ENCODE results near the gene RMP24.
A peak's percentile ranks its signal among the peaks of the same experiment; 100 is the strongest.

Gene RMP24

GRCh38 chr18:35972197-35973000 lies at the start of gene RMP24:
TSS of gene RMP24 (plus strand) at chr18:35972679.
- Histone ChIP-seq H3K27me3 (ENCODE audit: control insufficient read depth in 5 of 5, insufficient read depth in 4 of 5, low read length in 5 of 5) (peaks cover 0 to 2% (median 0%) of the 10 kb centered on the region in 5 donors), H3K4me1 (ENCODE audit: control insufficient read depth in 5 of 5, insufficient read depth in 5 of 5, low read length in 5 of 5) (peaks cover 2 to 23% (median 21%) of the 10 kb centered on the region in 5 donors), H3K9ac (ENCODE audit: low read length in 5 of 5) (peak within 1 kb of the TSS; percentile 90 to 97 (median 95)), H3K9me3 (ENCODE audit: control insufficient read depth in 5 of 5, low read length in 5 of 5) (no peaks in the 10 kb centered on the region), H3K4me3 (ENCODE audit: low read depth in 1 of 5, low read length in 5 of 5) (peak within 1 kb of the TSS; percentile 85 to 99 (median 98)), H3K36me3 (ENCODE audit: control insufficient read depth in 5 of 5, insufficient read depth in 5 of 5, low read length in 5 of 5) (peaks cover 13 to 23% (median 16%) of the 10 kb centered on the region in 5 donors), H3K27ac (ENCODE audit: low read depth, low read length) (peak within 1 kb of the TSS; percentile 80)

- H3K4me3 ChIP-seq (ENCODE audit: low read depth in 1 of 5, low read length in 5 of 5), result no peak overlapping the region
- no peak overlapping the region for H3K27ac ChIP-seq (ENCODE audit: low read depth, low read length)
Observed at GRCh38 chr18:35923939-35924684, 48.4 kb upstream of the RMP24 start.

GRCh38 chr18:35926884-35927283 lies 45.6 kb upstream of the RMP24 start:
- Histone ChIP-seq H3K9ac (ENCODE audit: low read length in 5 of 5) (no peak overlapping the region), H3K36me3 (ENCODE audit: control insufficient read depth in 5 of 5, insufficient read depth in 5 of 5, low read length in 5 of 5) (no peaks in the 10 kb centered on the region)

More at GRCh38 chr18:35923939-35924684, 48.4 kb upstream of the RMP24 start:
- Histone ChIP-seq H3K9me3 (ENCODE audit: control insufficient read depth in 5 of 5, low read length in 5 of 5) (no peaks in the 10 kb centered on the region), H3K9ac (ENCODE audit: low read length in 5 of 5) (no peak overlapping the region), H3K36me3 (ENCODE audit: control insufficient read depth in 5 of 5, insufficient read depth in 5 of 5, low read length in 5 of 5) (no peaks in the 10 kb centered on the region), H3K4me1 (ENCODE audit: control insufficient read depth in 5 of 5, insufficient read depth in 5 of 5, low read length in 5 of 5) (no peaks in the 10 kb centered on the region), H3K27me3 (ENCODE audit: control insufficient read depth in 5 of 5, insufficient read depth in 4 of 5, low read length in 5 of 5) (peaks cover 0 to 7% (median 0%) of the 10 kb centered on the region in 5 donors)

GRCh38 chr18:35927430-35927829 lies 45.0 kb upstream of the RMP24 start:
- Histone ChIP-seq H3K27me3 (ENCODE audit: control insufficient read depth in 5 of 5, insufficient read depth in 4 of 5, low read length in 5 of 5) (peaks cover 0 to 5% (median 0%) of the 10 kb centered on the region in 5 donors), H3K27ac (ENCODE audit: low read depth, low read length) (no peak overlapping the region), H3K36me3 (ENCODE audit: control insufficient read depth in 5 of 5, insufficient read depth in 5 of 5, low read length in 5 of 5) (no peaks in the 10 kb centered on the region), H3K9me3 (ENCODE audit: control insufficient read depth in 5 of 5, low read length in 5 of 5) (peaks cover 0 to 13% (median 4%) of the 10 kb centered on the region in 5 donors), H3K4me3 (ENCODE audit: low read depth in 1 of 5, low read length in 5 of 5) (no peak overlapping the region), H3K9ac (ENCODE audit: low read length in 5 of 5) (no peak overlapping the region), H3K4me1 (ENCODE audit: control insufficient read depth in 5 of 5, insufficient read depth in 5 of 5, low read length in 5 of 5) (no peaks in the 10 kb centered on the region)

More at GRCh38 chr18:35926884-35927283, 45.6 kb upstream of the RMP24 start:
- peaks cover 0 to 13% (median 4%) of the 10 kb centered on the region in 5 donors for H3K9me3 ChIP-seq (ENCODE audit: control insufficient read depth in 5 of 5, low read length in 5 of 5)
- no peak overlapping the region for H3K4me3 ChIP-seq (ENCODE audit: low read depth in 1 of 5, low read length in 5 of 5)
- H3K27ac ChIP-seq (ENCODE audit: low read depth, low read length), result no peak overlapping the region
- H3K27me3 ChIP-seq (ENCODE audit: control insufficient read depth in 5 of 5, insufficient read depth in 4 of 5, low read length in 5 of 5), result peaks cover 0 to 5% (median 0%) of the 10 kb centered on the region in 5 donors
- no peaks in the 10 kb centered on the region for H3K4me1 ChIP-seq (ENCODE audit: control insufficient read depth in 5 of 5, insufficient read depth in 5 of 5, low read length in 5 of 5)

GRCh38 chr18:35933982-35934381 lies 38.5 kb upstream of the RMP24 start:
- no peak overlapping the region for H3K9ac ChIP-seq (ENCODE audit: low read length in 5 of 5)
- no peaks in the 10 kb centered on the region for H3K36me3 ChIP-seq (ENCODE audit: control insufficient read depth in 5 of 5, insufficient read depth in 5 of 5, low read length in 5 of 5)

GRCh38 chr18:35934891-35935290 lies 37.6 kb upstream of the RMP24 start:
- peaks cover 0 to 8% (median 4%) of the 10 kb centered on the region in 5 donors for H3K9me3 ChIP-seq (ENCODE audit: control insufficient read depth in 5 of 5, low read length in 5 of 5)
- H3K36me3 ChIP-seq (ENCODE audit: control insufficient read depth in 5 of 5, insufficient read depth in 5 of 5, low read length in 5 of 5), result no peaks in the 10 kb centered on the region
- no peak overlapping the region for H3K4me3 ChIP-seq (ENCODE audit: low read depth in 1 of 5, low read length in 5 of 5)
- no peak overlapping the region for H3K9ac ChIP-seq (ENCODE audit: low read length in 5 of 5)
- no peak overlapping the region for H3K27ac ChIP-seq (ENCODE audit: low read depth, low read length)
- H3K4me1 ChIP-seq (ENCODE audit: control insufficient read depth in 5 of 5, insufficient read depth in 5 of 5, low read length in 5 of 5), result no peaks in the 10 kb centered on the region
- H3K27me3 ChIP-seq (ENCODE audit: control insufficient read depth in 5 of 5, insufficient read depth in 4 of 5, low read length in 5 of 5), result peaks cover 0 to 2% (median 0%) of the 10 kb centered on the region in 5 donors

More at GRCh38 chr18:35933982-35934381, 38.5 kb upstream of the RMP24 start:
- Histone ChIP-seq H3K27me3 (ENCODE audit: control insufficient read depth in 5 of 5, insufficient read depth in 4 of 5, low read length in 5 of 5) (no peaks in the 10 kb centered on the region), H3K4me3 (ENCODE audit: low read depth in 1 of 5, low read length in 5 of 5) (no peak overlapping the region), H3K4me1 (ENCODE audit: control insufficient read depth in 5 of 5, insufficient read depth in 5 of 5, low read length in 5 of 5) (no peaks in the 10 kb centered on the region), H3K9me3 (ENCODE audit: control insufficient read depth in 5 of 5, low read length in 5 of 5) (peaks cover 0 to 13% (median 4%) of the 10 kb centered on the region in 5 donors), H3K27ac (ENCODE audit: low read depth, low read length) (no peak overlapping the region)

- Histone ChIP-seq H3K36me3 (ENCODE audit: control insufficient read depth in 5 of 5, insufficient read depth in 5 of 5, low read length in 5 of 5) (no peaks in the 10 kb centered on the region), H3K9ac (ENCODE audit: low read length in 5 of 5) (no peak overlapping the region), H3K9me3 (ENCODE audit: control insufficient read depth in 5 of 5, low read length in 5 of 5) (no peaks in the 10 kb centered on the region), H3K27me3 (ENCODE audit: control insufficient read depth in 5 of 5, insufficient read depth in 4 of 5, low read length in 5 of 5) (peaks cover 0 to 2% (median 0%) of the 10 kb centered on the region in 5 donors), H3K4me3 (ENCODE audit: low read depth in 1 of 5, low read length in 5 of 5) (no peak overlapping the region), H3K27ac (ENCODE audit: low read depth, low read length) (no peak overlapping the region), H3K4me1 (ENCODE audit: control insufficient read depth in 5 of 5, insufficient read depth in 5 of 5, low read length in 5 of 5) (no peaks in the 10 kb centered on the region)
Observed at GRCh38 chr18:35935805-35936204, 36.7 kb upstream of the RMP24 start.

GRCh38 chr18:35936951-35937350 lies 35.5 kb upstream of the RMP24 start:
- Histone ChIP-seq H3K9me3 (ENCODE audit: control insufficient read depth in 5 of 5, low read length in 5 of 5) (no peaks in the 10 kb centered on the region), H3K36me3 (ENCODE audit: control insufficient read depth in 5 of 5, insufficient read depth in 5 of 5, low read length in 5 of 5) (no peaks in the 10 kb centered on the region), H3K9ac (ENCODE audit: low read length in 5 of 5) (no peak overlapping the region), H3K27ac (ENCODE audit: low read depth, low read length) (no peak overlapping the region), H3K27me3 (ENCODE audit: control insufficient read depth in 5 of 5, insufficient read depth in 4 of 5, low read length in 5 of 5) (peaks cover 0 to 2% (median 0%) of the 10 kb centered on the region in 5 donors), H3K4me1 (ENCODE audit: control insufficient read depth in 5 of 5, insufficient read depth in 5 of 5, low read length in 5 of 5) (no peaks in the 10 kb centered on the region), H3K4me3 (ENCODE audit: low read depth in 1 of 5, low read length in 5 of 5) (no peak overlapping the region)

GRCh38 chr18:35938158-35938557 lies 34.3 kb upstream of the RMP24 start:
- Histone ChIP-seq H3K4me1 (ENCODE audit: control insufficient read depth in 5 of 5, insufficient read depth in 5 of 5, low read length in 5 of 5) (no peaks in the 10 kb centered on the region), H3K9ac (ENCODE audit: low read length in 5 of 5) (no peak overlapping the region), H3K9me3 (ENCODE audit: control insufficient read depth in 5 of 5, low read length in 5 of 5) (no peaks in the 10 kb centered on the region), H3K27me3 (ENCODE audit: control insufficient read depth in 5 of 5, insufficient read depth in 4 of 5, low read length in 5 of 5) (peaks cover 0 to 2% (median 0%) of the 10 kb centered on the region in 5 donors), H3K36me3 (ENCODE audit: control insufficient read depth in 5 of 5, insufficient read depth in 5 of 5, low read length in 5 of 5) (no peaks in the 10 kb centered on the region), H3K27ac (ENCODE audit: low read depth, low read length) (no peak overlapping the region), H3K4me3 (ENCODE audit: low read depth in 1 of 5, low read length in 5 of 5) (no peak overlapping the region)

- no peaks in the 10 kb centered on the region for H3K4me1 ChIP-seq (ENCODE audit: control insufficient read depth in 5 of 5, insufficient read depth in 5 of 5, low read length in 5 of 5)
- peaks cover 0 to 2% (median 0%) of the 10 kb centered on the region in 5 donors for H3K27me3 ChIP-seq (ENCODE audit: control insufficient read depth in 5 of 5, insufficient read depth in 4 of 5, low read length in 5 of 5)
- no peaks in the 10 kb centered on the region for H3K9me3 ChIP-seq (ENCODE audit: control insufficient read depth in 5 of 5, low read length in 5 of 5)
- H3K27ac ChIP-seq (ENCODE audit: low read depth, low read length), result no peak overlapping the region
- no peaks in the 10 kb centered on the region for H3K36me3 ChIP-seq (ENCODE audit: control insufficient read depth in 5 of 5, insufficient read depth in 5 of 5, low read length in 5 of 5)
- no peak overlapping the region for H3K9ac ChIP-seq (ENCODE audit: low read length in 5 of 5)
- no peak overlapping the region for H3K4me3 ChIP-seq (ENCODE audit: low read depth in 1 of 5, low read length in 5 of 5)
Observed at GRCh38 chr18:35938562-35938961, 33.9 kb upstream of the RMP24 start.

Data from subcutaneous abdominal adipose tissue (tissue), 5 donors.